H9 (cell line): ENCODE results near the gene KLK13. TPM values are rescaled to one million over a fixed set of nuclear protein-coding genes. Genes with fewer than 3 reads are reported as not detected.

ENCODE experiments used
- DNase-seq: peaks from one replicate; pipeline ENCODE4 v3.0.0-alpha.2; 2017
- H2AFZ ChIP-seq: one replicate; pipeline ENCODE4 v1.6.1; 2013; ENCODE audit warnings: mild to moderate bottlenecking, low read length, control low read depth, moderate library complexity
- H2AK5ac ChIP-seq: 2 replicates; pipeline ENCODE4 v1.6.1; 2013; ENCODE audit warnings: low read length, control low read depth, mixed read lengths; ENCODE audit not compliant: insufficient read length
- H2BK120ac ChIP-seq: one replicate; pipeline ENCODE4 v1.6.1; 2013; ENCODE audit warnings: low read depth, mild to moderate bottlenecking, low read length, control low read depth, inconsistent platforms; ENCODE audit not compliant: poor library complexity, severe bottlenecking
- H2BK12ac ChIP-seq: 2 replicates; pipeline ENCODE4 v1.6.1; 2013; ENCODE audit warnings: low read length, control low read depth, mixed read lengths, low read depth; ENCODE audit not compliant: insufficient read length
- H2BK15ac ChIP-seq: 2 replicates; pipeline ENCODE4 v1.6.1; 2013; ENCODE audit warnings: low read depth, low read length, control low read depth
- H2BK20ac ChIP-seq: one replicate; pipeline ENCODE4 v1.6.1; 2013; ENCODE audit warnings: low read depth, mild to moderate bottlenecking, low read length, control low read depth, inconsistent platforms; ENCODE audit not compliant: poor library complexity, severe bottlenecking
- H2BK5ac ChIP-seq: 2 replicates; pipeline ENCODE4 v1.6.1; 2013; ENCODE audit warnings: low read length, control low read depth, mixed read lengths; ENCODE audit not compliant: insufficient read length
- H3K14ac ChIP-seq: 2 replicates; pipeline ENCODE4 v1.6.1; 2013; ENCODE audit warnings: low read length, control low read depth; ENCODE audit not compliant: insufficient read depth
- H3K18ac ChIP-seq: 2 replicates; pipeline ENCODE4 v1.6.1; 2013; ENCODE audit warnings: low read depth, mild to moderate bottlenecking, mixed read lengths, low read length, control low read depth; ENCODE audit not compliant: insufficient read length
- H3K23ac ChIP-seq: 2 replicates; pipeline ENCODE4 v1.6.1; 2013; ENCODE audit warnings: low read length, control low read depth, mixed read lengths, low read depth; ENCODE audit not compliant: insufficient read length
- H3K23me2 ChIP-seq: 2 replicates; pipeline ENCODE4 v1.6.1; 2013; ENCODE audit warnings: low read depth, mild to moderate bottlenecking, mixed read lengths, low read length, control low read depth; ENCODE audit not compliant: insufficient read length, poor library complexity, severe bottlenecking
- H3K27ac ChIP-seq: 2 replicates; pipeline ENCODE4 v1.5.1; 2013; ENCODE audit warnings: low read length, control low read depth, mixed read lengths, low read depth; ENCODE audit not compliant: insufficient read length
- H3K27me3 ChIP-seq: 2 replicates; pipeline ENCODE4 v1.6.1; 2013; ENCODE audit warnings: low read length, control low read depth, inconsistent platforms; ENCODE audit not compliant: insufficient read depth
- H3K4ac ChIP-seq: 2 replicates; pipeline ENCODE4 v1.6.1; 2013; ENCODE audit warnings: low read depth, mild to moderate bottlenecking, control low read depth, inconsistent platforms, low read length, moderate library complexity
- H3K4me1 ChIP-seq: 2 replicates; pipeline ENCODE4 v1.6.1; 2013; ENCODE audit warnings: low read length, control low read depth, inconsistent platforms; ENCODE audit not compliant: insufficient read depth
- H3K4me2 ChIP-seq: 2 replicates; pipeline ENCODE4 v1.6.1; 2013; ENCODE audit warnings: low read length, control low read depth, mixed read lengths; ENCODE audit not compliant: insufficient read length, insufficient read depth
- H3K56ac ChIP-seq: 2 replicates; pipeline ENCODE4 v1.6.1; 2013; ENCODE audit warnings: low read depth, mild to moderate bottlenecking, mixed read lengths, low read length, control low read depth; ENCODE audit not compliant: insufficient read length
- H3K79me1 ChIP-seq: 2 replicates; pipeline ENCODE4 v1.6.1; 2013; ENCODE audit warnings: low read depth, mild to moderate bottlenecking, moderate library complexity, low read length, control low read depth, inconsistent platforms; ENCODE audit not compliant: insufficient read depth, poor library complexity, severe bottlenecking
- H3K79me2 ChIP-seq: 2 replicates; pipeline ENCODE4 v1.6.1; 2013; ENCODE audit warnings: low read length, control low read depth, inconsistent platforms; ENCODE audit not compliant: insufficient read depth
- H3K9ac ChIP-seq: 2 replicates; pipeline ENCODE4 v1.6.1; 2013; ENCODE audit warnings: low read length, control low read depth, mixed read lengths; ENCODE audit not compliant: insufficient read length; ENCODE audit errors: extremely low read depth
- H3K9me3 ChIP-seq: one replicate; pipeline ENCODE4 v1.6.1; 2013; ENCODE audit warnings: low read depth, low read length, inconsistent platforms; ENCODE audit not compliant: control insufficient read depth
- H3T11ph ChIP-seq: one replicate; pipeline ENCODE4 v1.6.1; 2013; ENCODE audit warnings: mild to moderate bottlenecking, low read length, control low read depth, inconsistent platforms
- H4K20me1 ChIP-seq: one replicate; pipeline ENCODE4 v1.6.1; 2013; ENCODE audit not compliant: control insufficient read depth, insufficient read length, insufficient read depth
- H4K5ac ChIP-seq: 2 replicates; pipeline ENCODE4 v1.6.1; 2013; ENCODE audit warnings: low read depth, mild to moderate bottlenecking, mixed read lengths, low read length, control low read depth; ENCODE audit not compliant: insufficient read length
- H4K8ac ChIP-seq: replicated peaks from 2 replicates; pipeline ENCODE4 v1.6.1; 2013; ENCODE audit warnings: low read length, control low read depth, mixed read lengths, low read depth; ENCODE audit not compliant: insufficient read length
- H4K91ac ChIP-seq: 2 replicates; pipeline ENCODE4 v1.6.1; 2013; ENCODE audit warnings: low read depth, mild to moderate bottlenecking, moderate library complexity, mixed read lengths, low read length, control low read depth; ENCODE audit not compliant: insufficient read length
- H3K27ac Mint-ChIP-seq, 3 experiments: 2 replicates in 2 of 3; 3 replicates in 1 of 3; pipeline ENCODE4 v1.8.0; 2020 to 2021; ENCODE audit warnings: mixed read lengths in 3 of 3, mild to moderate bottlenecking in 1 of 3, moderate library complexity in 1 of 3
- H3K27me3 Mint-ChIP-seq: 2 replicates; pipeline ENCODE4 v1.8.0; 2021; ENCODE audit warnings: low read depth, mild to moderate bottlenecking, moderate library complexity, mixed read lengths
- H3K36me3 Mint-ChIP-seq, 3 experiments: 2 replicates in 2 of 3; 3 replicates in 1 of 3; pipeline ENCODE4 v1.8.0; 2020 to 2021; ENCODE audit warnings: low read depth in 3 of 3, mixed read lengths in 3 of 3; ENCODE audit not compliant: insufficient read depth in 1 of 3
- H3K4me1 Mint-ChIP-seq, 2 experiments: 2 replicates each; pipeline ENCODE4 v1.8.0; 2020; ENCODE audit warnings: mixed read lengths in 2 of 2
- H3K4me3 Mint-ChIP-seq, 2 experiments: 2 replicates in 1 of 2; 3 replicates in 1 of 2; pipeline ENCODE4 v1.8.0; 2020 to 2021; ENCODE audit warnings: mild to moderate bottlenecking in 2 of 2, mixed read lengths in 2 of 2, moderate library complexity in 1 of 2
- H3K9me3 Mint-ChIP-seq, 2 experiments: 2 replicates in 1 of 2; 3 replicates in 1 of 2; pipeline ENCODE4 v1.8.0; 2020; ENCODE audit warnings: mild to moderate bottlenecking in 2 of 2, mixed read lengths in 2 of 2, moderate library complexity in 1 of 2
- WGBS: extraction: QIAGEN DNeasy Blood & Tissue Kit; methylation state at CpG from one replicate; pipeline ENCODE4 v1.1.7; 2013; ENCODE audit warnings: missing lambda C conversion rate, low lambda C conversion rate, mixed read lengths; ENCODE audit not compliant: insufficient read length; ENCODE audit errors: extremely low coverage; 5-methylcytosine and 5-hydroxymethylcytosine counted together
- total RNA-seq: library from RNA; stranded (reverse); gene quantifications from 2 replicates; pipeline ENCODE4 v1.2.1, GENCODE V29; 2021
- TF ChIP-seq, protein P1 (sequence below): fragments of 200-600 bp; sonication (generic); conservative IDR thresholded peaks from 3 replicates; pipeline ENCODE4 v1.8.0; 2021; ENCODE audit warnings: antibody characterized with exemption, mild to moderate bottlenecking

The KLK13 gene
- total RNA-seq, 1 experiment from 2014 or later, result 4.2 TPM

DNA sequence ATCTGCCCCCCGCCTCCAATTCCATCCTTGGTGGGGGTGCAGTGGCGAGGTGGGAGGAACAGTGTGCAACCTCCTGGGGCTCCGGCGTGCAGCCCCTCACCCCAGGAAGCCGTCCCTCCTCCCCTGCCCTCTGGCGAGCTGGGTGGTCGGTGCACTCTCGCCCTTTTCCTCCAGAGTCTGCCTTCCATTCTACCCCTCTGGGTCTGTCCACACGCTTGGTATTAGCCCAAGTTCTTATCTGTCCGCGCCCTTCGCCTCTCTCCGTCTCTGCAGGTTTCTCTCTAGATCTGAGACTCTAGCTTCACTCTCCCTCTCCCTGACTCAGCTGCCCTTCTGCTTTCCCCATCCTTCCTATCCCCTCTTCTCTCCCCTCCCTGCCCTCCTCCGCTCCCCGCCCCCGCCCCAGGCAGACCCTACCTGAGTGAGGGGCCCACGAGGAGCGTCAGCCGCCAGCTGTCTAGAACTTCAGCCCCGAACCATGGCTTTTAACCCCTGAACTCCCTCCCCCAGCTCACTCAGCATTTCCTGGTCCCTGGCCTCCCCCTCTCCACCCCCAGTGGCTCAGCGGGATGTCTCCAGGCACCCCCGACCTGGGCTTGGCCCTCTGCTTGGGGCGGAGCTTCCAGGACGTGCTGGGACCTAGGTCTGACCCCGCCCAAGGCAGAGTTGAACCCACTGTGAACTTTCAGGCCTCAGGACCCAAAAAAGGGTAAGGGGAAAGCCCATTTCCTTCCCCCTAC lies 499 bp upstream of the KLK13 start:
- no peak overlapping the region for H2BK12ac ChIP-seq
- H3K9ac ChIP-seq, result no peak overlapping the region
- peaks cover 5% of the 10 kb centered on the region for H3K23me2 ChIP-seq
- no peak overlapping the region for H3K27ac ChIP-seq
- no peaks in the 10 kb centered on the region; a peak in 3 of 5 replicates for H3K9me3 Mint-ChIP-seq
- no peak overlapping the region for H3K27ac Mint-ChIP-seq
- no peak overlapping the region for H2BK120ac ChIP-seq
- H3K4me3 Mint-ChIP-seq, result peak overlapping the region; percentile 67 to 76
- WGBS, result no CpG with 5 or more reads among the region's 25 CpGs
- no peak overlapping the region for H3K23ac ChIP-seq
- H3K79me1 ChIP-seq, result no peaks in the 10 kb centered on the region
- no peak overlapping the region for H2BK20ac ChIP-seq
- H3K4me2 ChIP-seq, result peak overlapping the region; percentile 85
- peaks cover 10 to 13% of the 10 kb centered on the region in 2 experiments for H3K4me1 Mint-ChIP-seq
- no peak overlapping the region for H2AFZ ChIP-seq
- TF ChIP-seq, protein P1, sequence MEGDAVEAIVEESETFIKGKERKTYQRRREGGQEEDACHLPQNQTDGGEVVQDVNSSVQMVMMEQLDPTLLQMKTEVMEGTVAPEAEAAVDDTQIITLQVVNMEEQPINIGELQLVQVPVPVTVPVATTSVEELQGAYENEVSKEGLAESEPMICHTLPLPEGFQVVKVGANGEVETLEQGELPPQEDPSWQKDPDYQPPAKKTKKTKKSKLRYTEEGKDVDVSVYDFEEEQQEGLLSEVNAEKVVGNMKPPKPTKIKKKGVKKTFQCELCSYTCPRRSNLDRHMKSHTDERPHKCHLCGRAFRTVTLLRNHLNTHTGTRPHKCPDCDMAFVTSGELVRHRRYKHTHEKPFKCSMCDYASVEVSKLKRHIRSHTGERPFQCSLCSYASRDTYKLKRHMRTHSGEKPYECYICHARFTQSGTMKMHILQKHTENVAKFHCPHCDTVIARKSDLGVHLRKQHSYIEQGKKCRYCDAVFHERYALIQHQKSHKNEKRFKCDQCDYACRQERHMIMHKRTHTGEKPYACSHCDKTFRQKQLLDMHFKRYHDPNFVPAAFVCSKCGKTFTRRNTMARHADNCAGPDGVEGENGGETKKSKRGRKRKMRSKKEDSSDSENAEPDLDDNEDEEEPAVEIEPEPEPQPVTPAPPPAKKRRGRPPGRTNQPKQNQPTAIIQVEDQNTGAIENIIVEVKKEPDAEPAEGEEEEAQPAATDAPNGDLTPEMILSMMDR, result peak; percentile 19; the same call in 1 of the 3 replicates
- H3K79me2 ChIP-seq, result no peaks in the 10 kb centered on the region
- peaks cover 9% of the 10 kb centered on the region for H3K27me3 Mint-ChIP-seq
- peak; percentile 28 for DNase-seq
- no peak overlapping the region for H3T11ph ChIP-seq
- H2AK5ac ChIP-seq, result no peak overlapping the region
- peaks cover 0 to 3% (median 0%) of the 10 kb centered on the region in 3 experiments; a peak in 2 of 7 replicates for H3K36me3 Mint-ChIP-seq
- H2BK5ac ChIP-seq, result no peak overlapping the region
- no peaks in the 10 kb centered on the region; the same call in 1 of the 2 replicates for H3K4me1 ChIP-seq
- no peaks in the 10 kb centered on the region for H3K9me3 ChIP-seq
- H4K5ac ChIP-seq, result no peak overlapping the region
- H3K27me3 ChIP-seq, result no peaks in the 10 kb centered on the region
- H4K91ac ChIP-seq, result no peak overlapping the region
- no peak overlapping the region for H3K56ac ChIP-seq
- no peak overlapping the region; the same call in 1 of the 2 replicates for H3K14ac ChIP-seq
- no peak overlapping the region for H4K8ac ChIP-seq
- no peak overlapping the region for H2BK15ac ChIP-seq
- no peak overlapping the region for H3K4ac ChIP-seq
- no peak overlapping the region for H3K18ac ChIP-seq
- no peaks in the 10 kb centered on the region for H4K20me1 ChIP-seq
